Bone marrow (tissue), 2 donors: ENCODE measurements around the gene SON.
"Not testable (repeated sequence)": the region's sequence is repeated elsewhere in the genome, so short reads cannot be mapped to it uniquely, and the experiment has no call there.

Source experiments
- DNase-seq, 2 donors: peaks; one replicate each; lab custom pipeline; 2025; lab: John Stamatoyannopoulos, UW

SON gene

GRCh38 chr21:33542640-33543504 lies at the start of gene SON:
Gene SON, plus strand, starts transcription at chr21:33543038. Its CDS starts 55 bp downstream, at chr21:33543093.
- DNase-seq, result peak; percentile 98

GRCh38 chr21:33493756-33494155 lies 49.1 kb upstream of the SON start:
- DNase-seq, result no peak

- no peak for DNase-seq
These were observed 47.1 kb upstream of the SON start for GRCh38 chr21:33495743-33496142.

- DNase-seq, result no peak
These were observed 46.5 kb upstream of the SON start for GRCh38 chr21:33496345-33496744.

GRCh38 chr21:33505833-33506232 lies 37.0 kb upstream of the SON start:
- DNase-seq, result no peak

- not testable (repeated sequence) for DNase-seq
These were observed 35.8 kb upstream of the SON start for GRCh38 chr21:33507003-33507402.

- no peak for DNase-seq
These were observed 32.0 kb upstream of the SON start for GRCh38 chr21:33510826-33511225.

GRCh38 chr21:33511639-33512038 lies 31.2 kb upstream of the SON start:
- DNase-seq, result no peak

GRCh38 chr21:33512481-33512880 lies 30.4 kb upstream of the SON start:
- no peak for DNase-seq

GRCh38 chr21:33514229-33514628 lies 28.6 kb upstream of the SON start:
- DNase-seq, result peak in 1 of 2 donors; percentile 6

- DNase-seq, result no peak
These were observed 23.9 kb upstream of the SON start for GRCh38 chr21:33518899-33519298.

- DNase-seq, result no peak
These were observed 20.4 kb upstream of the SON start for GRCh38 chr21:33522297-33522952.

- no peak for DNase-seq
These were observed 19.9 kb upstream of the SON start for GRCh38 chr21:33522953-33523349.

GRCh38 chr21:33531007-33531406 lies 11.8 kb upstream of the SON start:
- no peak for DNase-seq

- no peak for DNase-seq
These were observed 5.6 kb upstream of the SON start for GRCh38 chr21:33537212-33537611.

GRCh38 chr21:33539616-33540015 lies 3.2 kb upstream of the SON start:
- DNase-seq, result no peak

- no peak for DNase-seq
These were observed 2.1 kb upstream of the SON start for GRCh38 chr21:33540711-33541104.

GRCh38 chr21:33541105-33541711 lies 1.6 kb upstream of the SON start:
- no peak for DNase-seq

GRCh38 chr21:33541756-33542639 lies 840 bp upstream of the SON start, which contains the start of gene GART:
Gene GART, minus strand, starts transcription at chr21:33542117. Its CDS starts 2,802 bp downstream, at chr21:33539315.
- peak; percentile 37 to 81 for DNase-seq

GRCh38 chr21:33543505-33544129 lies 779 bp downstream of the SON start:
- DNase-seq, result peak in 1 of 2 donors; percentile 25

GRCh38 chr21:33544451-33545195 lies 1.8 kb downstream of the SON start:
- no peak for DNase-seq
